KOPT-K1 (cell line): ENCODE data around the gene CARD9.

Experiments
- H3K27ac ChIP-seq: fragments of 200-600 bp; sonication (generic); 2 replicates; pipeline ENCODE4 v1.5.1; 2016; ENCODE audit warnings: antibody characterized with exemption, mild to moderate bottlenecking, low read depth, low read length; ENCODE audit not compliant: poor library complexity, severe bottlenecking
- H3K36me3 ChIP-seq: fragments of 200-600 bp; sonication (generic); 2 replicates; pipeline ENCODE4 v1.5.1; 2017; ENCODE audit warnings: antibody characterized with exemption, mild to moderate bottlenecking, low read length, moderate library complexity; ENCODE audit not compliant: insufficient read depth
- H3K9me3 ChIP-seq: fragments of 200-600 bp; sonication (generic); 2 replicates; pipeline ENCODE4 v1.5.1; 2017; ENCODE audit warnings: antibody characterized with exemption, low read length, mild to moderate bottlenecking; ENCODE audit not compliant: insufficient read depth, poor library complexity, severe bottlenecking

Gene CARD9

DNA sequence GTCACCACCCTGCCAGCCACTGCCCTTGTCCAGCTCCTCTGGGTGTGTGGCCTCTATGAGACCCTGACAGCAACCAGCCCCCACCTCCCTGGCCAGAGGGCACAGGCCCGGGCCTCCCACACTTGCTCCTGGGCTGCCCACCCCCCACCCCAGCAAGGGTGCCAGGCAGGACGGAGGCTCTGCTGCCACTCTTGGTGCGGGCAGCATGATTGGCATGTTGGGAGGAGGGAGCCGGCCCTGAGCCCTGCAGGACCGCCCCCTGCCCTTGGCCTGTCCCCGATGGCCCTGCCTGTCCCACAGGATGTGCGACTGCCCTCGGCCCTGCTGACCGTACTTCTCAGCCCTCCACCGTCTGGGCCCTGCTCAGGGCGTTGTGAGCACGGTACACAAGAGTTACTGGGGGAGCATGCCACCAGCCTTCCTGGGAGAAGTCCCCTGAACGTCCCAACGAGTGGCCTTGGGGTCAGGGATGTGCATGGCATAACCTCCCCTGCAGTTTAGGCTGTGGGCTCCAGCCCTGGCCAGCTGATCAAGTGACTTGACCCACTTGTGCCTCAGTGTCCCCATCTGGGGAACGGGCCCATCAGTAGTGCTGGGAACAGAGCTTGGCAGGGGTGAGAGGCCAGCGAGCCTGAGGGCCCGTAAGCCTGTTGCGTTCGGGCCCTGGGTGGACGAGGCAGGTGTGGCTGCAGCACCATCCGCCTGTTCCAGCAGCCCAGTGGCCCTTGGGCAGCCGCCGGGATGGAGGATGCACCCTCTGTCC is 30.2 kb downstream of the CARD9 start:
- Histone ChIP-seq H3K36me3 (no peaks in the 10 kb centered on the region), H3K9me3 (no peaks in the 10 kb centered on the region), H3K27ac (no peak overlapping the region)

DNA sequence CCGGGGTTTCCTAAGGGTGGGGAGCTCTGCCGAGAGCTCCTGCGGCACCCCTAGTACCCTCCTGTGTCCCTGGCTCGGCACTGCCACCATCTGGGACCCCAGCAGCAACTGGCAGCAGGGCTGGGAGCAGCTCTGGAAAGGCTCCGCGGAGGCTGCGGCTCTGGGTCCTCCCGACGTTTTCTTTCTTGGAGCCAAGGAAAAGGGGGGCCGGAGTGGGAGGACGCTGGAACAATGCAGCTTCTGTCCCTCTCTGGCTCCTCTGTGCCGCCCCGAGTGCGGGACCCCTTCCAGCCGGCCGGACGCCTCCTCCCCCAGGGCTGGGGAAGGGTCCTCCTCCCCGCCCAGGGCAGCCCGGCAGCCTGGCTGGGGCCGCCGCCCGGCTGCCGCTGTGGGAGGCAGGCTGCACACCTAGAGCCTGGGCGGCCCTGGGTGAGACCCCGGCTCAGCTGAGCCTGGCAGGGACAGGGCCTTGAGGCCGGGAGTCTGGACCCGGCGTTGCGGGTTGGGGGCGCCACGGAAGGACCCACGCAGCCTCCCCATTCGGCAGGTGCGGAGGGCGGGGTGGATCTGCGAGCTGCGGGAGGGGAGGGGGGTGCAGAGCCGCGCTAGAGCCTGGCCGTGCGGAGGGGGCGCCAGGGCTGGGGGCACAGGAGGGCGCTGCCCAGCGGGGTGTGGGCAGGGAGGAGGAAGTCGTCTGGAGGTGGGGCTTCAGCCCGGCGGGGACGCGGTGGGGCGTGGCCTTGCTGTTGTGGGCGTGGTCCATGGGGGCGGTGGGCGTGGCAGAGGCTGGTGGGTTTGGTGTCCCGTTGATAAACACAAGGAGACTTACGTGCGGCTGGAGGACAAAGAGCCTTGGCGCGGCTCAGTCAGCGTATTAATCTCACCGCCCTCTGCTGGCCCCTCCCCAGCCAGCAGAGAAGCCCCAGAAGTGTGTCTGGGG is 31.0 kb downstream of the CARD9 start:
- Histone ChIP-seq H3K9me3 (no peaks in the 10 kb centered on the region), H3K36me3 (no peaks in the 10 kb centered on the region), H3K27ac (no peak overlapping the region)

DNA sequence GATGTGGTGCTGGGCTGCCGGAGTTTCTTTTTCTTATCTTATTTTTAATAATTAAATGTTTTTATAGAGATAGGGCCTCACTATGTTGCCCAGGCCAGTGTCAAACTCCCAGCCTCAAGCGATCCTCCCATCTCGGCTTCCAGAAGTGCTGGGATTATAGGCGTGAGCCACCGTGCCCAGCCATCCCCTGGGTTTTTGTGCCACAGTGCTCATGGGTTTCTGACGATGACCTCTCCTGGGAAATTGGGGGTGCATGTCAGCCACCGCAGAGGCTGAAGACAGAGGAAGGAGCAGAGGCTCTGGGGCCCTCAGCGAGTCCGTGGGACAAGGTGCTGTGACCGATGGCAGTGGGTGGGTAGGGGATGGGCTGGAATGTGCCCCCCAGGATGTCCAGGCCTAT is 31.7 kb downstream of the CARD9 start:
- Histone ChIP-seq H3K36me3 (no peaks in the 10 kb centered on the region), H3K27ac (no peak overlapping the region), H3K9me3 (no peaks in the 10 kb centered on the region)

DNA sequence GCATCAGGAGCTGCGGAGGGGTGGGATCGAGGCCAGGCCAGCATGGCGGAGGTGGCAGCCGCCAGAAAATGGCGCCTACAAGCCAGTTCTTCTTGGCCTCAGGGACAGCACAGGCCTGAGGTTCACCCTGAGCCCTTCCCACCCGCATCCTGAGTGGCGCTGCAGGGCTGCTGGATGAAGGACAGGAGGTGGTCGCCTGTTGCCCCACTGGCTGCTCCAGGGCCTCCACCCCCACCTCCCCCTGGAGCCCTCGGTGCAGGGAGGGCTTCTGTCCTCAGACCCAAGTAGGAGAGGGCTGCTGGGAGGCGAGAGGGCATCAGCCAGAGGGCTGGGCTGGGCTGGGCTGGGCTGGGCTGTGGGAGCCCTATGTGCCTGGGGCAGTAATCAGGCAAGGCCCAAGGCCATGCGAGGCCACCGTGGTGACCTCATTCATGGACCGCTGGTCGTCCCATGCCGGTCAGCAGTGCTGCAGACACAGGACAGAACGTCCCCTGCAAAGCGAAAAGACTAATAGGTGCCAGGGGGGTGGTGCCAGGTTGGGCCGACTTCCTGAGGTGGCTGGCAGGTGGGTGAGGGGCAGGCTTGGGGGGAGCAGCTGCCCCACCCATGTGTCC is 32.3 kb downstream of the CARD9 start:
- Histone ChIP-seq H3K36me3 (no peaks in the 10 kb centered on the region), H3K9me3 (no peaks in the 10 kb centered on the region), H3K27ac (no peak overlapping the region)

DNA sequence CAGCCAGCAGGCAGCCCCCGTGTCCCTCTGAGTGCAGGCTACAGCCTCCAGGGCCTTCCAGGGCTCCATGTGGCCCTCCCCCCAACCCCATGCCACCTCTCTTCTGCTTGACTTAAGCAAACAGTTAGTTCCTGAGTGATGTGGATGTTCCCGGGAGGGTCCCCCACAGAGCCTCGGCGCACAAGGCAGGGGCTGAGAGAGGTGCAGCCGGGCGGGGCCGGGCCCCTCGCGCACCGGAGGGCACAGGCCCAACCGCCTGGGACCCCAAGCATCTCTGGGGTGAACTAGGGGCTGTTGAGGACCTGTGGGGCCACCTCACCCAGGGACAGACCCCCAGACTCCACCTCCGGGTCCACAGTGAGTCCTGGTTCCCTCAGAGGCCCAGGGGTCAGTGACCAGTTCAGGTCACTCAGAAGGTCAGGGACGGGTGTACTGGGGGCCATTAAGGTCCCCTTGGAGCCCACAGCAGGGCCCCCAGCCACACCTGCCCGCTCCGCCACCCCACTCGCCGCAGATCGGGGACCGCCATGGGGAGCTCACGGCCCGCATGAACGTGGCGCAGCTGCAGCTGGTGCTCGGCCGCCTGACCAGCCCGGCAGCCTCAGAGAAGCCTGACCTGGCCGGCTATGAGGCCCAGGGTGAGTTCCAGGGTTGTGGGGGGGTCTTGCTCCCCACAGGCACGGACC is 33.0 kb downstream of the CARD9 start:
- Histone ChIP-seq H3K36me3 (no peaks in the 10 kb centered on the region), H3K9me3 (no peaks in the 10 kb centered on the region), H3K27ac (no peak overlapping the region)

DNA sequence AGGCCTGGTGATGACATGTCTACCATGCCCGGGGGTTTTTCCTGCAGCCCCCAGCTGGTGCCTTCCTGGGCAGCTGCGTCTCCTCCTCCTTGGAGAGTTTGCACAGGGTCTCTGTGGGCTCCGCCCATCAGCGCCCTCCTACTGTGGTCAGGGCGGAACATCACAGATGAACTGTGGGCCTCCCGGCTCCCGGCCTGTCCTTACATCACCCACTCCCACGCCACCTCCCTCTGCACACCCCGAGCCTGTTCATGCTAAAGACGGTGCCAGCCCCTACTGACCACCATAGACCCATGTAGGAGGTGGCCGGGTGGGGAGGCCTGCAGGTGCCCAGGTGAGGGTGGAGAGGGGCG is 33.5 kb downstream of the CARD9 start:
- no peaks in the 10 kb centered on the region for H3K36me3 ChIP-seq
- H3K27ac ChIP-seq, result no peak overlapping the region
- no peaks in the 10 kb centered on the region for H3K9me3 ChIP-seq

DNA sequence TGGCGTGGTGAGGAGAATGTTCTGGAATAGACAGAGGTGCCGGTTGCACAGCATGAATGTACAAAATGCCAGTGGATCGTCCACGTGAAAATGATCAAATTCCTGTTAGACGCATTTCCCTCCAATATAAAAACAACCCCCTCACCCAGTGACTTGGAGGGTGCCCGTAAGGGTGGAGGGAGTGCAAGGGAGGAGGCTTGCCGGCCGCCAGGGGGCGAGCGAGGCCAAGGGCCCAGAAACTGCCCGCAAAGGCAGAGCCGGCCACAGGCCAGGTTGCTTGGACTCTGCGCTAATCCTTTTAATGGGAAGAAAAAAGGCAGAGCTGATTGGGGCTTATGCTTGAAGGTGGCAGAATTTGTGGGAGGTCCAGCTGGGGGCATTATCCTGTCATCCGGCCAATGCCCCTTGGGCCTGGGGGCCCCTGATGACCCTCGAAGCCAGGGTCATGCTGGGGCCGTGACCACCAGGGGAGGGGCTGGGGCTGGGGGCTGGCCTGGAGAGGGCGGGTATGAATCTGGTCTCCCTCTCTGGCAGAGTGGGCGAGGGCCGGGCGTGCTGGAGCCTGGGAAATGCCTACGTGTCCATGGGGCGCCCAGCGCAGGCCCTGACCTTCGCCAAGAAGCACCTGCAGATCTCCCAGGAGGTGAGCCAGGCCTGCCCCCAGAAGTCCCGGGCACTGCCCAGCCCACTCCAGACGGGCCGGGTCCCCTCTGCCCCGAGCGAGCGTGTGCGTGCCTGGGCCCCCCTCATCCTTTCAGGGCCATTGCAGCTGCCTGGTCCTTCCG is 34.1 kb downstream of the CARD9 start:
- Histone ChIP-seq H3K27ac (no peak overlapping the region), H3K36me3 (no peaks in the 10 kb centered on the region), H3K9me3 (no peaks in the 10 kb centered on the region)

DNA sequence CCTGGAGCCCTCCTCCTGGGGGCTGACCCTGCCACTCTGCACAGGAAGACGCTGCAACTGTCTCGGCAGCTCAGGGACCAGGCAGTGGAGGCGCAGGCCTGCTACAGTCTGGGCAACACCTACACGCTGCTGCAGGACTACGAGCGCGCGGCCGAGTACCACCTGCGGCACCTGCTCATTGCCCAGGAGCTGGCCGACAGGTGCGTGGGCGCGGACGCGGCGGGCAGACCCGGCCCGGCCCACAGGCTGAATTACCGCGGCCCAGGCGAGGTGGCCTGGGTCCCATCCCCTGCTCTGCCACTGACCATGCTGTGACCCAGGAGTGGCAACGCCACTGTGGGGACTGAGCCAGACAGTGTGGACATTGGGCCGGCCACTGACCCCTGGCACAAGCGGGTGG is 35.0 kb downstream of the CARD9 start:
- Histone ChIP-seq H3K9me3 (no peaks in the 10 kb centered on the region), H3K36me3 (no peaks in the 10 kb centered on the region), H3K27ac (no peak overlapping the region)

DNA sequence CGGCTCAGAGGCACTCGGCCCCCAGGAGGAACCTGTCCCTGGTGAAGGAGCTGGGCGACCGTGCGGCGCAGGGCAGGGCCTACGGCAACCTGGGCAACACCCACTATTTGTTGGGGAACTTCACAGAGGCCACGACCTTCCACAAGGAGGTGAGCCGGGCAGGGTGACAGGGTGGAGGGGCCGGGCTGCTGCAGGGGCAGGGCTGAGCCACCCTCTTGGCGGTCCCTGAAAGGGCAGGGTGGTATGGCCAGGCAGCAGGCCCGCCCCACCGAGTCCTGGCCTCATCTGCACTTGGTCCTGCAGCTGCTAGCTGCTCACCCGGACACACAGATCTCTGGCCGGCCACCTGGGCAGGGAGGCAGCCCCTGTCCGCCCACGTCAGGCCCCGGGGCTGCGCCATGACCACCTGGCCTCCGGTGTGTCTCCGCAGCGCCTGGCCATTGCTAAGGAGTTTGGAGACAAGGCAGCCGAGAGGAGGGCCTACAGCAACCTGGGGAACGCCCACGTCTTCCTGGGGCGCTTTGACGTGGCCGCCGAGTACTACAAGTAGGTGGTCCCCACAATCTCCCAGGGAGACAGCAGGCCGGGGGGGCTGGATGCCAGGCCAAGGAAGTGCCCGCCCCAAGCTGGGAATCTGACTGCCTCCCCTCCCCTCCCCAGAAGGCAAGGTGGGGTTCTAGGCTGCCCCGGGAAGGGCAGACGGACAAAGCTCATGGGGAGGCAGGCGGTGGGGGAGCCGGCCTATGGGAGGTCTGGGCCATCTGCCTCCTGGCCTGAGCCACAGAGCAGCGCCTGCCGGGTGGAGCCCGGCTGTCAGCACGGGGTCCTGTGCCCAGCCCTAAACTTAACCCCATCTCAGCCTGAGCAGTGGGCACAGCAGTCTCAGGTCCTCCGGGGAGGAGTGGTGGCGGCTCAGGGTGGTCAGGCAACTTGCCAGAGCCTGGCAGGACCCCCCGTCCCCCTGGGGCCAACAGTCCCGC is 35.8 kb downstream of the CARD9 start:
- Histone ChIP-seq H3K27ac (no peak overlapping the region), H3K36me3 (no peaks in the 10 kb centered on the region), H3K9me3 (no peaks in the 10 kb centered on the region)

DNA sequence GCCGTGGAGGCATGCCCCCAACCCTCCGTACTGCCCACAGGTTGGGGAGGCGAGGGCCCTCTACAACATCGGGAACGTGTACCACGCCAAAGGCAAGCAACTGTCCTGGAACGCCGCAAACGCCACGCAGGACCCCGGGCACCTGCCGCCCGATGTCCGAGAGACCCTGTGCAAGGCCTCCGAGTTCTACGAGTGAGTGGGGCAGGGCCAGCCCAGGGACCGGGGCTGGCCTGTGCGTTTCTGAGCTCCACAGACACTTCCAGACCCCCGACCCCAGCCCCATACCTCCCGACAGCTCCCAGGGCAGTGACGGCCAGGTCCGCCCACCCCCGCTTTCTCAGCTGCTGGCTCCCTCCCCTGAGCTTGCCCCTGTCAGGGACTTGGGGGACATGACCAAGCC is 36.6 kb downstream of the CARD9 start:
- H3K36me3 ChIP-seq, result no peaks in the 10 kb centered on the region
- H3K9me3 ChIP-seq, result no peaks in the 10 kb centered on the region
- no peak overlapping the region for H3K27ac ChIP-seq

DNA sequence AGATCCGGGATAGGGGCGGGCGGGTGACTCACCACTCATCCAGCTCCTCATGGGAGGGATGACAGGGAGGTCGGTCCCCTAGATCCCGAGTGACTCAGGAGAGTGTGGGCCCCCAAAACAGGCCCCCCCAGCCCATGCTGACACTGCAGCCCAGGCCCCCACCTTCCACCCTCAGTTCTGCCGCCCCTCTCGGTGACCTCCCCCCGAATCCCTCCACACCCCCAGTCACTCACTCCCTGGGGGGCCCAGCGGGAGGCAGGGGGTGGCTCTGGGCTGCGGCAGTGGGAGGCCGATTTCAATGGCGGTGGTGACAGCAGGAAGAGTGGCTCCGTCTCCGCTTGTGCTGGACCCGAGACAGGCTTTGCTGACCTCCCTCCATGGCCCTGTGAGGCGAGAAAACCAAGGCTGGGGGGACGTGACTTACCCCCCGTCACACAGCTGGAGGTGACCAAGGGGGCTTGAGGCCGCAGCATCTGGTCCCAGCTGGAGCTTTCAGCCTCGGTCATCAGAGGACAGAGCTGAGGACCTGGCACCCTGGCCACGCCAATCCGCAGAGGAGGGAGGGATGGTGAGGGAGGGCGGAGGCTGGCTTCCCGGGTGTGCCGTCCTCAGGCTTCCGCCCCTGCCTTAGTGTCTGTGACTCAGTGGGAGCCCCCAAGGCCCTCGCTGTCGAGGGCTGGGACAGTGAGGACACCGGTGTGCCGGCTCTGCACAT is 37.2 kb downstream of the CARD9 start:
- Histone ChIP-seq H3K9me3 (no peaks in the 10 kb centered on the region), H3K36me3 (no peaks in the 10 kb centered on the region), H3K27ac (no peak overlapping the region)

DNA sequence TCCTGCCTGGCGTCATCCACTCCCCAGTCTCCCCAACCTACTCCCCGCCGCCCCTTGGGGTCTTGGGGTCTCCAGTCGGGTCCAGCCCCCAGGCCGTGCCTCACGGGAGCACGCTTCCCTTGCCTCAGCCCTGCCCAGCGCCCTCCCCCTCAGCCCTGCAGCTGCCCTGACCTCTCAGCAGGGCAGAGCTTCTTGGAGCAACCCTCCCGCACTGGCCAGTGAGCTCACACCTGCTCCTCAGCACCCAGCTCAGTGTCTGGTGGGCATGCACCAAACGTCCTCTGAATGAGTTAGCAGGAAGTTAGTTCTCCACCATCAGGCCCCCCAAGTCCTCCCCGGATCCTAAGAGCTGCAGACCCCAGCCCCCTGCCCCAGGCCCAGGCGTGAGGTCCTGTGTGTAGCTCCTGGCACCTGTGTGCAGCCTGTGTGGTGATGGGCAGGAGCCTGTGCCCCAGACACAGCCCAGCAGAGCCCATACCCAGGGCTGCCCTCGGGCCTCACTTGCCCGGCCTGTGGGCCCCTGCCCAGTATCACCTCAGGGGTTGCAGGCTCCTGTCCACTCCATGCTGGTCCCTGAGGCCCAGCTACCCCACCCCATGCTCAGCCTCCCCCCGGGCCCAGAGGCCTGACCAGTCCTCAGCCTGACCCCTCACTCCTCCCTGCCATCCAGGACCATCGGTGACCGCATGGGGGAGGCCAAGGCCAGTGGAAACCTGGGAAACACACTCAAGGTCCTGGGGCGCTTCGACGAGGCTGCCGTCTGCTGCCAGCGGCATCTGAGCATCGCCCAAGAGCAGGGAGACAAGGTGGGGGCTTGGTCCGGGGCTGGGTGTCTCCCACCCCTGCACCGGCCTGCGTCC is 37.9 kb downstream of the CARD9 start:
- no peak overlapping the region for H3K27ac ChIP-seq
- no peaks in the 10 kb centered on the region for H3K9me3 ChIP-seq
- no peaks in the 10 kb centered on the region for H3K36me3 ChIP-seq
